Forelimb muscle (tissue), 1 donor: ENCODE measurements around the gene MYB. TPM values are rescaled to one million over a fixed set of nuclear protein-coding genes. Genes with fewer than 3 reads are reported as not detected.
"Not testable (repeated sequence)": the region's sequence is repeated elsewhere in the genome, so short reads cannot be mapped to it uniquely, and the experiment has no call there.

ENCODE experiments used
- DNase-seq: peaks from one replicate; pipeline ENCODE4 v3.0.0-alpha.2; 2013; ENCODE audit warnings: low read depth
- polyA plus RNA-seq: library from polyadenylated mRNA; unstranded; fragments of 120-200 nt; gene quantifications from one replicate; pipeline ENCODE4 v1.2.1, GENCODE V29; 2013; ENCODE audit not compliant: insufficient read length

MYB gene
- polyA plus RNA-seq, 1 donor: 0.77 TPM

DNA sequence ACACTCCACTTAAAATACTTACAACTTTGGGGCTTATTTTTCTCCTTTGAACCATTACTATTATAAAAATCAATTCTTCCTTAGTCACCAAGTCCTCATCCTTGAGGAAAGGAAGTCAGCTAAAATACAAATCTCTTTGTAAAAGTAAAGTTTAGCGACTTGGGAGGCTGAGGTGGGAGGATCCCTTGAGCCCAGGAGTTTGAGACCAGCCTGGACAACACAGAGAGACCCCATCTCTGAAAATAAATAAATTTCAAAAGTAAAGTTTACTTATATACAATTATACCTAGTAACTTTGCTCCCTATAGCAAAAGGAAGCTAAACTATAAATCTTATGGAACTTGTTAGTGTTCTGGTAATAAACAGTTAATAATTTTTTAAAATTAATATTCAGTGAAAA lies 40.4 kb downstream of the MYB start:
- DNase-seq: no peak

DNA sequence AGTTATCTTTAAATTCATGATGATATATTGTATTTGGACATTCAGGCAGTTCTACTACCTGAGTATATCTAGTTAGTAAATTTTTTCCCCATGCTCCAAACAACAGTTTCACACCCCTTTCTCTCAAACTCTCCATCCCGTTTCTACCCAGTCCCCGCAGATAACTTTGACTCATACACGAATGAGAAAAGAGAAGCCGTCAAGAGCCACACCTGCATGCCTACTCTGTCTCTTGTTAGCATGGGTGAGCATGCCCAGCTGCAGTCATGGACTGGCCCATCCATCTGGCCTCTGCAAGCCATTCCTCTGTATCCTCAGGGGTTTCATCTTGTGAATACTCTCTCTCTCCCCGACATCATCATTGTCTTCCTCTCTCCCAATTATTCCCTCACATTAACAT lies 41.5 kb downstream of the MYB start:
- DNase-seq: no peak

DNA sequence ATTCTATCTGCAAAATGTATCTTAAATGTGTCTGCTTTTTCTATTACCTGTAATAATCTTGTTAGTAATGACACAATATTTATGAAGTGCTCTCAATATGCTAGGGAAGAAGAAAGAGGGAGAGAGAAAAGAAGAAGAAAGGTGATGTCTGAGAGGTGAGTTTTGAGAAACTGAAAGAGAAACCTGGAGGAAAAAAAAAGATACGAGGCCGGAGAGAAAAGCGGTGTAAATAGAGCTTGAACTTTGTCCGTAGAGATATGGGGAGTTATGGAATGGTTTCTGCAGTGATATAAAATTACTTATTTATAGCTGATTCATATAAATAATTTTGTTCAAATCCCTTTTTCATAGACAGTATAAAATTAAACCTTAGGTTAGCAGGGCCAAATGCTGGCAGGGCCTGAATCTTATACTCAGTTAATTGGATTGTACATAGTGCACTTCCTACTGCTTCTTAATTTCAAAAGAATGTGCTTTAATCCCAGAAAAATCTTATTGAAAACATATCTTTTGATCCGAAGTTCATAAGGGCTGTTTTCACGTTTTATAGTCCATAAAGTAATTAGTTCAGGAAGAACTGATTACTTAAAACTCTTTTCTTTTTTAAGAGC lies 43.0 kb downstream of the MYB start:
- DNase-seq: no peak

DNA sequence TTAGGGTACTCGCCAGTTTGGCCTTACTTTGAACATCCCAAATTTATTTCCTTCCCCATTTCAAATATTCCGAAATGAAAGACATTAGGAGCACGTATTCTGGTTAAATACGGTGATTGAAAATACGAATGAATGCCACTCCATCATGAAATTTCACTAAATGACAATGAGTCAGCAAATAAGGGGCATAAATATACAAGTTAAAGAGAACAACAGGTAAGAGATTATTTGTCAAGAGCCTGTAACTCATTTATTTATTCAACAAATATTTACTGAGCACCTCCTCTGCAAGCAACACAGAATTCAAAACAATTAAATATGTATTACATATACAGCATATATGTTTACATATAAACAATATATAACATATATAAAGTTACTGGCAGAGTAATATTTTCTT lies 44.8 kb downstream of the MYB start:
- DNase-seq: no peak

DNA sequence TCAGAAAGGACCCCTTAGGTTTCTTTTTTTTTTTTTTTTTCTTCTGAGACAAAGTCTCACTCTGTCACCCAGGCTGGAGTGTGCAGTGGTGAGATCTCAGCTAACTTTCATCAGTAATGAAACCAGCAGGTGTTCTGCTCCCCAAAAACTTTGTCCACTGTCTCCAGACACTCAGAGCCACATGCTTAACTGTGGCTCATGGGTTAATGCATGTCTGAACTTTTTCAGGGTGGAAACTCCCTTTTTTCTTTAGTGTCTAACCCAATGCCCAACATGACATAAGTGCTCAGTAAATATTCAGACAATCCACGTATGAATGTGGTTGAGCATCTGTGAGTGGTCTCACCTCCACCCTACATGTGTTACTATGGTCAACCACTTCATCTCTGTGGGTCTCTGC lies 45.4 kb downstream of the MYB start:
- DNase-seq: no peak

DNA sequence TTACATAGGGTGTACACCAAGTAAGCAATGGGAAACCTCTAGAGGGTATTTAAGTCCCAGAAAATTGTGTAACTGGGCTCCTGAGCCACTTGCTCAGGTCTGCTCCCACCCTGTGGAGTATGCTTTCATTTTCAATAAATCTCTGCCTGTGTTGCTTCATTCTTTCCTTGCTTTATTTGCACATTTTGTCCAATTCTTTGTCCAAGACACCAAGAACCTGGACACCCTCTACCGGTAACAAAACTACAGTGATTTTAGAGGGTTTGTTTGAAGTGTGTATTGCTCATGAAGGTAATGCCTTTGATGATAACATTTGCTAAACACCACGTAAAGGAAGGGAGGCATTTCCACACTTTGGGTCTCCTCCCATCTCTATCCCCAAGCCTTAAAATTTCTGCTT lies 46.2 kb downstream of the MYB start:
- no peak for DNase-seq

DNA sequence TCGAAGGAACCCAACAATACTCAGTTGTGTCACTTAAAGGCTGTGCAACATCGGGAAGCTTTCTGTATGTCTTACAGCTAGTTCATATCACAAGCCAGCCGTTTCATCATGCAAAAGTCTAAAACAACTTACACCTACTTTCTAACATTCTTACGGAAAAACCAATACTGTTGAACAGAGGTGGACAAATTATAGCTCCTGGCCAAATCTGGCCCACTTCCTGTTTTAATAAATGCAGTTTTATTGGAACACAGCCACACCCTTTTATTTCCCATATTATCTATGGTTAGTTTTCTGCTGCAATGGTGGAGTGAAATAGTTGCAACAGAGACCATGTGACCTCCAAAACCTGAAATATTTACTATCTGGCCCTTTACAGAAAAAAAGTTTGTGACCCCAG lies 46.6 kb downstream of the MYB start:
- DNase-seq: no peak

DNA sequence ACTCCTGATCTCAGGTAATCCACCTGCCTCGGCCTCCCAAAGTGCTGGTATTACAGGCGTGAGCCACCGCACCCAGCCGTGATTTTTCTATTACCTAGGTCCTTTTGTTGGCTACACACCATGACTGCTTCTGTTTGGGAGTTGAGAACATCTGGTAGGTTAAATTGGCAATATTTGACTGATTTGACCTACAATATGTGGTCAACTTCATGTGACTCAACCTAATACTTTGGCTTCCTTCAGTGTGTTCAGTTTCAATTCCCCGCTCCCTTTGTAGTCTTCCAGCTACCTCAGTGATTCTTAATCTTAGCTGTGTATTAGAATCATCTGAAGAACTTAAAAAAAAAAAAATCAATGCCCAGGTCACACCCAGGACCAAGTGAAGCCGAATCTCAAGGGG lies 47.4 kb downstream of the MYB start:
- DNase-seq: no peak

DNA sequence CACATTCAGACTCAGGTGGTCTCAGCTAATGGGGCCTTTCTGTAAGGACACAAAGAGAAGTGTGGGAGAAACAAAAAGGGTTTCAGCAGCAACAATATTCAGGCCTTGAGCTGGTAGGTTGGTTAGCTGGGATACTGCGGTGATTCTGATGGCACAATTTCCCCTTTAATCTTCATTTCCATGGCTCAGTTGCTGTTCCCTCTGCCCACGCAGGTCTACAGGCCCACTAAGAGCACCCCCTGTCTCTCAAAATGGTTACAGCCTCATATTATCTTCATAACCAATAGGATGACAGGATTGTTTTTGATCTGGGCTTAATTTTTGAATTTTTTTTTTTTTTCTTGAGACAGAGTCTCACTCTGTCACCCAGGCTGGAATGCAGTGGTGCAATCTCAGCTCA lies 48.9 kb downstream of the MYB start:
- DNase-seq: no peak

DNA sequence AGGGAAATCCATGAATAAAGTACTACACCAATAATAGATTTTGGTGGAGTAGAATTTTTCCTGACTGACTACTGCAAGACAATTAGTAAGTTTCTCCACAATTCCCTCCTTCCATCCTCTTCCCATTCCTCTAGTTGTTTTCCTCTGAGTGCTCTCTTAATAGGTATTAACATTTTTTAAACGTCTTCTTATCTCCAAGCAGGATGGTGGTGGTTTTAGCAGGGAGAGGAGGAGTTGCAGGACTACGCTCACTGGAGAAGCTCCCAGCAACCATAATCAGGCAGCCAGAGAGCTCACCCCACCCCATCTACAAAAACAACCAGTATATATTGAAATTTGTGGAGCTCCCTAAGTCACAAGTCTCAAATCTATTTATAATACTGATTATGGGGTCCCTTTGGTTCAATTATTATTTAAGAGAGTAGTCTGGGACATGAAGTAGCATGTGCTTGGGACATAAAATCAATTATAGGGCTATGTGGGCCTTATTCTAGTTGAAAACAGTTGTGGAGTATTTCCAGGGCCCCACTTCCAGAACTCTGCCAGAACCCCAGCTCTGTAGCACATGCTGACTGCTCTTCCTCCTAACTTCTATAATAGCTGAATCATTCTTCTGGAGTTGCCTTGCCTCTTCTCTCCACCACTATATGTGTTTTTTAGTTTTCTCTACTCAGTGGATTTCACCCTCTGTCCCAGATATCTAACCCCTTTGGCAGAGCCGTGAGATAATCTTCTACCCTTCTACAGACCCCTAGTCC lies 49.8 kb downstream of the MYB start:
- DNase-seq: no peak

DNA sequence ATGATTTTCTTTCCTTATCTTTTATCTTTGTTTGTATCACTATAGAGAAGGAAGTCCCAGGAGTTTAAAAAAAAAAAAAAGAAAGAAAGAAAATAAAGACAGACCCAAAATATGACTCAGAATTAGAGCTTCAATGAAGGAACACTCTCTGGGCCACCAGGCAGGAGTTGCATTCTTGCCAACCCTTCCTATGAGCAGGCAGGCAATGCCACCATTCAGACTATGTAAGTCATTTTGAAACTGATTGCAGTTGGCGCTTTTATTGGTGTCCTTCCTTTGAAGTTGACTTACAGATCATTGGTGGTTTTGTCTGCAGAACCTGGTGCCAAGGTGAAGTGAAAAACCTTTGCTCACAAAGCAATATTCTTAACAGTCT lies 50.3 kb downstream of the MYB start:
- no peak for DNase-seq

DNA sequence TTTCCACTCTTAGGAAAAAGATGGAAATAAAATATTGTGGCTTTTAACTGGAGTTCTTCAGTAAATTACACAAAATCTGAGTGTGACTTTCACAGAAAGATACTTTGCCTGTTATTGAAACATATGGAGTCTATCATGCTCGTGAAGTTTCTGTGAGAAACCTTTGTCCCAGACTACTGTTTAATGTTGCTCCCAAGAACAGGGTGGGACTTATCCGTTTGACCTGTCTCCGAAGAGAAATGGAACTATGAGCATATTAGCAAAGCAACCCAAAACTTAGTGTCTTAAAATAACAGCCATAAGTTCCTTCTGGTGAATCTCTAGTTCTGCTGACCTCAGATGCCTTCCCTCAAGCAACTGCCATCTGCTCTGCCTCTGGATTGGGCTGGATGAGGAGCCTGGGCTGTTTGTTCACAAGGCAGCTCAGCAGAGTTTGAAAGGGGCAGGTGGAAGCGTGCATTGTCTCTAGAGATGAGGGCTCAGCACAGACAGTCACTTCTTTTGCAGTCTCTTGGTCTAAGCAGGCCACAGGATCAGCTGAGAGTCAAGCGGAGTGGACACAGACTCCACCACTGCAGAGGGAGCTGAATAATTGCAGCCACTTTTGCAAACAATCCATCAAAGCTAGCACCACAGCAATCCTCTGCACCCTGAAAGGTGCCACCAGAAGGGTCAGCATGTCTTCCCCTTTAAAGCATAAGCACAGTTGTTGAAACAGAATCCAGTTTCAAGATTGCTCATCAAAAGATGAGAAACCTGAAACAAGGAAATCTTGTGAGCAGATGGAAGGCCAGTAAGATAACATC lies 52.8 kb downstream of the MYB start:
- no peak for DNase-seq

DNA sequence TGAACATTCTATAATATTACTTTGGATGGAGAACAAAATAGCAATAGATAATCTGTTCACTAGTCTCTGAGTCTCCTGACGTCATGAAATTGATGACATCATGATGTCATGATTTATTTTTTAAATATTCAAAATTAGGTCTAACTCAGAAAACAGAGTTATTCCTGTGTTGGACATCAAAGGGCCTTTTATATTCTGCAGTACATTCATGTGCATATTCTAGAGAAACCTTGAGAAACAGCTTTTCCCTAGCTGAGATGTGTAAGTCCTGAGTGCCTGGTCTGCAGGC lies 53.3 kb downstream of the MYB start:
- DNase-seq: no peak

DNA sequence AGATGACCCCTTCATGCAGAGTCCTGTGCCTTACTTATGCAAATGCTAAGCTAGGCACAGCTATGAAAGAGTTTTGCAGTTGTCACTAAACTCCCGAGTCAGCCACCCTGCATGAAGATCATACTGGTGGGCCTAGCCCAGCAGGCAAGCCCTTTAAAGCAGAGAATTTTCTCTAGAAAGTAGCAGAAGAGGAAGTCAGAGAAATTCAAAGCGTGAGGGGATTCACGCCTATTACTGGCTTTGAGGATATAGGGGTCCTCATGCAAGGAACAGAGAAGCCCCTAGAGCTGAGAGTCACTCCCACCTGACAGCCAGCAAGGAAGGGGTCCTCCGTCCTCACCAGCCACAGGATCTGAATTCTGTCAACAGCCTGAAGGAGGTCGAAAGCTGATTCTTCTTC lies 54.6 kb downstream of the MYB start:
- DNase-seq: no peak

DNA sequence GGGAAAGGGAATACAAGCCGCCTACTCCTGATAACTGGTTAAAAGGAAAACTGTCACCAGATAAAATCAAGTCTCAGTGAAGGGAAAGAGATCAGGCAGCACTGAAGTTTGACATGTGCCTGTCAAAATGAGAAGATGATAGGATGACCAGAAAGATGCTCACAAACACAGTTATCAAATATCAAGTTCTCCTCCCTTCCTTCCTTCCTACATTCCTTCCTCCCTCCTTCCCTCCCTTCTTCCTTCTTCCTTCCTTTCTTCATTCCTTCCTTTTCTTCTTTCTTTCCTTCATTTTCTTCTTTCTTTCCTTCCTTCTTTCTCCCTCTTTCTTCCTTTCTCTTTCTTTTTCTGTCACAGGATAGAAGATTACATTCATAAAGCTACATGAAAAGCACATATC lies 55.2 kb downstream of the MYB start:
- DNase-seq: no peak

DNA sequence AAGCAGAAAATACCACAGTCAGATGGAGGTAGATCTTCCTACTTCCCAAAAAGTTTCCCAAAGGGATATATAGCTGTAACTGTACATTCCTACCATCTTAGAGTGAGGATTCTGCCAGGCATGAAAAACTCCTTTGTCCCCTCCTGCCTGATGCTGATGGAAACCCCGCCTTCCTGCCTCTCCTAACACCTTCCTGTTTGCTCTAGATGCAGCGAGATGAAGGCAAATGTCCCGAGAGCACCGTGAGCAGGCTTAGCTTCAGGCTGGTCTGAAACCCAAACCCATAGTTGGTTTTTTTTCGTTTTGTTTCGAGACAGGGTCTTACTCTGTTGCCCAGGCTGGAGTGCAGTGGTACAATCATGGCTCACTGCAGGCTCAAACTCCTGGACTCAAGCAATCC lies 55.6 kb downstream of the MYB start:
- DNase-seq: no peak

DNA sequence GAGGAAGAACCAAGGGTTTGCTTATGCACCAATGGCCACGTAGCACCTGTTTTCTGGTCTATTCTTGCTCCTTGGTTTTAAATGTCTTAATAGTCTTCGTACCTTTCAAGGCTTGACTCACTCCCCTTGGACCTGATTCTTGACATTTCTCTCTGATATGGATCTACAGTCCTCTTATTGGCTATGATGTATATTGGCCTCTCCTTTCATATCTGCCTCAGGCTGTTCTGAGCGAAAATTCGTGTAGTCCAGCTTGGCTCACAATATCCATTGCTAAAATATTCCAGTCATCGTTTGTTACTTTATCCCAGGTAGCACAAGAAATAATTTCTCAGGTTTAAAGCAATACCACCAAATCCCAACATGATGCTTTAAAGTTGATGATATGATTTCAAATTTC lies 59.6 kb downstream of the MYB start:
- DNase-seq: no peak

DNA sequence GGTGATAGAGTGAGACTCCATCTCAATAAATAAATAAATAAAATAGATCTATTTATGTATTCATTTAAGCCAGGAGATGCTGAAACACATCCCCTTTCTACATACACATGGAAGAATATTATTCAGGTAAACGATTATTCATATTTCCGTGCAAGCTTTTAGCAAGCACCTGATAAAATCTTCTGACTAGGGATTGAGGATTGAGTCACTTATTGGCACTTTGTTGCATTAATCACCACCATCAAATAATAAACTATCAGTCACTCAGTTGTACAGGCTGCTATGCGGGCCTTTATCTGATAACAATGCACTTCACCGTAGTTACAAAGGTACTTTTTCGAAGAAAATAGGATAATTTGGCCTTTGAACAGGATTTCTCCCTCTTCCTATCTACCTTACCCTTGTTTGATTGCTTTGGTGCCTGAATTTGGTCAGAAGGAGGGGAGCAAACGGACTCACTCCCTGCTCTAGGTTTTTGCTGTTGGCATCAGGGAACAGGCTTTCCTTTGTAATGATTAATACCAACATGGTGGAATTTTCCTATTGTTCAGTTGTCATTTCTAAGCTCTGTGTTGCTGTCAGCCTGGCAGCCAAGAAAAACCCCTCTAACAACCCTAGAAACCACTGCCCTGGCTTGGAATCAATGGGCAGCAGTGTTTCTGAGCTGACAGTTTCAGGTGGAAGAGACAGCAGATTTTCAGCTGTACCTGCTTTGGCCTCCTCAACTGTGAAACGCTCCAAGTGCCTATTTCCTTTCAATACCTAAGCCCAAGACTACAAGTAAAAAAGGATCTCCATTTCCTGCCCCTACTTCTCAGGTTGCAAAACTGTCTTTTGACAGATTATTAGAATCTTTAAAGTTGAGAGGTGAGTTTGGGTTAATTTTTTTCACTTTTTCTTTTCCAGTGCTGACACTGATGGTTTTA lies 63.0 kb downstream of the MYB start:
- no peak for DNase-seq

DNA sequence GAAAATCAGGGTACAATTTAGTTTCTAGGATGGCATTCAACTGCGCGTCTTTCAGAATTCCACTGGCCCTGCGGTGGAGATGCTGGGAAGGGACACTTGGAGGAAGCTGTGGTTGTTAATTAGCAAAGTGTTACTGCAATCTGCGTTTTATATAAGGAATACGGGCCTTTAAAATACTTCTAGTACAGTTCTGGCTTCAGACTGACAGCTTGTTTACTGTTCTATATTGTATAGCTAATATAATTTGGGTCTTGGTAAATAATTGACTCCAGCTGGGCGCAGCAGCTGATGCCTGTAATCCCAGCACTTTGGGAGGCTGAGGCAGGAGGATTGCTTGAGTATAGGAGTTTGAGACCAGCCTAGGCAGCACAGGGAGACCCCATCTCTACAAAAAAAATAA lies 63.7 kb downstream of the MYB start:
- no peak for DNase-seq

DNA sequence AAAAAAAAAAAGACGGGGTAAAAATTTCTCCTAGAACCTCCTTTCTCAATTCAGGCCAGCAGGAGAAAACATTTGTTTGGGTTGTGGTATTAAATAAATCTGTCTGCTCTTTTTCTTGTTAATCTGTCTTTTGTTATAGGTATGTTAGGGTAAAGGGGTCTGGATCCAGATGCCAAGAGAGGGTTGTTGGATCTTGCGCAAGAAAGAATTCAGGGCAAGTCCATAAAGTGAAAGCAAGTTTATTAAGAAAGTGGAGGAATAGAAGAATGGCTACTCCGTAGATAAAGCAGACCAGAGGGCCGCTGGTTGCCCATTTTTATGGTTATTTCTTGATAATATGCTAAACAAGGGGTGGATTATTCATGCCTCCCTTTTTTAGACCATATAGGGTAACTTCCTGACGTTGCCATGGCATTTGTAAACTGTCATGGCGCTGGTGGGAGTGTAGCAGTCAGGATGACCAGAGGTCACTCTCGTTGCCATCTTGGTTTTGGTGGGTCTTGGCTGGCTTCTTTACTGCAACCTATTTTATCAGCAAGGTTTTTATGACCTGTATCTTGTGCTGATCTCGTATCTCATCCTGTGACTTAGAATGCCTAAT lies 65.4 kb downstream of the MYB start:
- DNase-seq: not testable (repeated sequence)

DNA sequence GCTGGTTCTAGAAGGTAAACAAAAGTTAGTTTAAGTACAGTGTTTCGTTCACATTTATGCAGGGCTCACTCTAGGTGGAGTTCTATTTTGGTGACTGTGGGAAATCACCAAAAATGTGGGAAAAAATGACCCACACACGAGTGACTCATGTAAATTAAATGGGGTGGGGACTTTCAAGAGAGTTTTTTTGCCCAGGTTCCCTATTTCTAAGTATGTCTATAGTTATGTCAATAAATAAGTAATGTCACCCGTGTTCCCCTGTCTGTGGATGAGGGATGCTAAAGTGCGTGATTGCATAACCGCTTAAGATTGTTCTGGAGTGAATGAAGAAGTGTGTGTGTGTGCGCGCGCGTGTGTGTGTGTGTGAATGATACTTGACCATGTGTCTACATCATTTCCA lies 69.1 kb downstream of the MYB start:
- DNase-seq: no peak
